ENCODE measurements around the gene MRGPRD. TPM values are rescaled to one million over a fixed set of nuclear protein-coding genes. Genes with fewer than 3 reads are reported as not detected.

Gene MRGPRD
- not detected in 2 replicates for total RNA-seq

GRCh38 chr11:68980776-68981065 is at the start of gene MRGPRD:
Gene MRGPRD (minus strand): TSS chr11:68980986. CDS start chr11:68980986, 0 bp downstream.

GRCh38 chr11:69013009-69013951 is 32.5 kb upstream of the MRGPRD start, which contains the start of gene MRGPRF:
Gene MRGPRF (minus strand): TSS chr11:69013246. CDS start chr11:69009901, 3,345 bp downstream.

Other genes starting within 250 kb of the MRGPRD start
- gene TESMIN, start 229.5 kb downstream of the MRGPRD start, total RNA-seq, result 0.87 and 1.7 TPM in 2 replicates
- 30.4 and 33.5 TPM in 2 replicates for gene CPT1A, start 139.1 kb downstream of the MRGPRD start, total RNA-seq
- gene MRPL21, start 77.2 kb downstream of the MRGPRD start, total RNA-seq, result 50.6 and 89.2 TPM in 2 replicates
- gene IGHMBP2, start 77.1 kb downstream of the MRGPRD start, total RNA-seq, result 12.5 and 12.6 TPM in 2 replicates
- gene MRGPRF, start 32.3 kb upstream of the MRGPRD start, total RNA-seq, result 33.6 and 44.1 TPM in 2 replicates
- gene TPCN2, start 67.9 kb upstream of the MRGPRD start, total RNA-seq, result 14.1 and 16.4 TPM in 2 replicates
- gene SMIM38, start 174.9 kb upstream of the MRGPRD start, total RNA-seq, result 0.11 and 0.87 TPM in 2 replicates

All from uterine smooth muscle cell (primary cell).